ENCODE measurements around the gene MROH7. TPM values are rescaled to one million over a fixed set of nuclear protein-coding genes. Genes with fewer than 3 reads are reported as not detected.

Gene MROH7
- total RNA-seq, 2 experiments from 2014 or later = not detected

DNA sequence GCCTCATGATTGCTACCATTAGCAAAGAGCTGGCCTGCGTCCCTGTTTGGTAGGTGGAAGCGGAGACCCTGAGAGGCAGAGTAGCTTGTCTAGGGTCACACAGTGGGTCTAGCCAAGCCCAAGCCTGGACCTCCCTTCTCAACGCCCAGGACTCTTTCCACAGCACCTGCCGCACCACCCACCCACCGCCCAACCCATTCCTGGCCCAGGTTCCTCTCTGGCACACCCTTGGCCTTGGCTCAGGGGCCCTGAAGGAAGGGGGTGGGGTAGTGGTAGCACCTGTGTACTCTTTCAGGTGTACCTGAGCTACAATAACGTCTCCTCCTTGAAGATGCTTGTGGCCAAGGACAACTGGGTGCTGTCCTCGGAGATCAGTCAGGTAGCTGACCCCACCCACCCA lies 37.5 kb upstream of the MROH7 start:
- H3K4me1 Mint-ChIP-seq (ENCODE audit: low read depth) = peaks cover 14% of the 10 kb centered on the region
- ATAC-seq (no peak), DNase-seq (no peak)
- no peaks in the 10 kb centered on the region for H3K36me3 Mint-ChIP-seq (ENCODE audit: low read depth)
- ChIA-PET POLR2A (no interaction called here), CTCF (interaction anchor here (1.0 kb wide), 1 partner anchor 15 kb away, joined by 3 read pairs; no protein-coding TSS in a partner anchor)
- no peaks in the 10 kb centered on the region for H3K27me3 Mint-ChIP-seq (ENCODE audit: low read depth)
- H3K9me3 Mint-ChIP-seq (ENCODE audit: insufficient read depth) = no peaks in the 10 kb centered on the region
- H3K4me3 Mint-ChIP-seq = no peak overlapping the region
- H3K27ac Mint-ChIP-seq = peak overlapping the region; percentile 76

DNA sequence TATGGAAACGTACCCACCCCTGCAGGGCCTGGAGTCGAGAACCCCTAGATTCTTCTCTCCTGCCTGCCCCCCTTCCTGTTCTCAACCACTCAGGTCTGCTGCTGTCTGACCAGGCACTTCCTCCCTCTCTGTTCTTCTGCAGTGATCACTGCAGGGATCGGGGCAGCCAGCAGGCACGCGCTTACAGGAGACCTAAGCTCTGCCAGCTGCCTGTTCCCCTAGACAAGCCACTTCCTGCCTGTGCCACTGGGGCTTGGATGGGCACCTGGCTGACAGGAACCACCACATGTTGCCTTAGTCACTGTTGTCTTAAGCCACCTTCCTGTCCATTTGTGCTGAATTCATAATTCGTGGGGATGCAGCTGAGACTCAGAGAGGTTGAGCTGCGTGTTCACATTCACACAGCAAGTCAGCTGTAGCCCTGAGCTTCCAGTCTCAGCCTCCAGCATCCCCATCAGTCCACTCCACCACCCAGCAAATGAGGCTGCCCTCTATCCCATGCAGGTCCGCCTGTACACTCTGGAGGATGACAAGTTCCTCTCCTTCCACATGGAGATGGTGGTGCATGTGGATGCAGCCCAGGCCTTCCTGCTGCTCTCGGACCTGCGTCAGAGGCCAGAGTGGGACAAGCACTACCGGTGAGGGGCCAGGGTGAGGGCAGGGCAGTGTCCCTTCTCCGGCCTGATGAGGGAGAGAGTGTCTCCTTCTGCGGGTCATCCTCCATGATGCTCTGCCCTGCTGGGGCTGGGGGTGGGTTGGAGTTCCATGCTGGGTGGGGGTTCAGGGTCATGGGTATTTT lies 36.8 kb upstream of the MROH7 start:
- Mint-ChIP-seq H3K27ac (peak overlapping the region; percentile 76), H3K27me3 (ENCODE audit: low read depth) (no peaks in the 10 kb centered on the region), H3K9me3 (ENCODE audit: insufficient read depth) (no peaks in the 10 kb centered on the region), H3K36me3 (ENCODE audit: low read depth) (no peaks in the 10 kb centered on the region), H3K4me1 (ENCODE audit: low read depth) (peaks cover 14% of the 10 kb centered on the region), H3K4me3 (no peak overlapping the region)
- CTCF ChIA-PET = interaction anchor here (1.0 kb wide), 1 partner anchor 16 kb away, joined by 3 read pairs; no protein-coding TSS in a partner anchor
- ATAC-seq (peak; percentile 89), DNase-seq (peak; percentile 62)
- POLR2A ChIA-PET = no interaction called here

DNA sequence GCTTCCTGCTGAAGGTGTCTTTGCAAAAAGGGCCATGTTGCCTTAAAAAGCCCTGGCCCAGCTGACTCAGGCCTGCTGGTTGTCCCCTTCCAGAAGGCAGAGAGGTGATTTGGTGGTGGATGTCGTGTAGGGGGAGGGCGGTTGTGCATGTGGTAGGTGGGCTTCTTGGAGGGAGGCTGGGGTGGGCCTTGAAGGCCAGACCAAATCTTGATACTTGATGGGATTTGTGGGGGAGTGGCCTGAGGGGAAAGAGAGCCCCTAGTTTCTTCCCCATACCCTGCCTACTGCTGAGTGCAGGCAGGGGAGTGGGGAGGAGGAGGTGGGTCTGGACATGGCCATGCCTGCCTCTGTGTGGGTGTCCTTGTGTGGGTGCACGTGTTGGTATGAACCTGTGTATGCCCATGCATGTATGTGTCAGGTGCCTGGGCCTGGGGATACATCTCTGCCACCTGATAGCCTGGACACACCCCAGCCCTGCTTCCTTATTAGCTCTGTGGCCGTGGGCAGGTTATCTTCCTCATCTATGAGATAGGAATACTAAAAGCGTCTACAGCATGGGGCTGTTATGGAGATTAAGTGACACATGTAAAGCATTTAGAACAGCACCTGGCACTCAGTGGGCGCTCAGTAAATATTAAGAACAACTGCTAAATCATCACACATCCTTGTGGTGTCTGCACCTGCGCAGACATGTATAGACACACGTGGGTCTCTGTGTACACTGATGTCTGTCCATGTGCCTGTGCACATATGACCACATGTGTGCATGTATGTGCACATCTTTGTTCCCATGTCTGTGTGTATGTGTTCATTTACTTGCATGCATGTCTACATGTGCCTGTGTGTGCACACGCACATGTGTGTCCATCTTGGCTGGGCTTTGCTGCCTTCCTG lies 35.2 kb upstream of the MROH7 start:
- H3K4me1 Mint-ChIP-seq (ENCODE audit: low read depth) = peaks cover 14% of the 10 kb centered on the region
- no peak for DNase-seq
- H3K36me3 Mint-ChIP-seq (ENCODE audit: low read depth) = no peaks in the 10 kb centered on the region
- POLR2A ChIA-PET = no interaction called here
- H3K4me3 Mint-ChIP-seq = no peak overlapping the region
- no peaks in the 10 kb centered on the region for H3K9me3 Mint-ChIP-seq (ENCODE audit: insufficient read depth)
- no peaks in the 10 kb centered on the region for H3K27me3 Mint-ChIP-seq (ENCODE audit: low read depth)
- no peak for ATAC-seq
- H3K27ac Mint-ChIP-seq = no peak overlapping the region
- CTCF ChIA-PET = no interaction called here

DNA sequence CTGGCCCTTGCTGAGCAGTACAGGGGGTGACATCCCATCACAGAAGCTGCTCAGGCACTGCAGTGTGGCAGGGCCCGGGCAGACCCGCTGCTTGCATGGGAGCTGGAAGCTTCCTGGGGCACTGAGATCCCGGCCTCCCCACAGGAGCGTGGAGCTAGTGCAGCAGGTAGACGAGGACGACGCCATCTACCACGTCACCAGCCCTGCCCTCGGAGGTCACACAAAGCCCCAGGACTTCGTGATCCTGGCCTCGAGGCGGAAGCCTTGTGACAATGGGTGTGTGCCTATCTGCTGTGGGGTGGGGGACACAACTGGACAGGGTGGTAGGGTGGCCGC lies 34.6 kb upstream of the MROH7 start:
- POLR2A ChIA-PET = no interaction called here
- no peak overlapping the region for H3K27ac Mint-ChIP-seq
- CTCF ChIA-PET = no interaction called here
- DNase-seq = no peak
- H3K36me3 Mint-ChIP-seq (ENCODE audit: low read depth) = no peaks in the 10 kb centered on the region
- ATAC-seq = no peak
- peaks cover 14% of the 10 kb centered on the region for H3K4me1 Mint-ChIP-seq (ENCODE audit: low read depth)
- no peaks in the 10 kb centered on the region for H3K9me3 Mint-ChIP-seq (ENCODE audit: insufficient read depth)
- H3K4me3 Mint-ChIP-seq = no peak overlapping the region
- H3K27me3 Mint-ChIP-seq (ENCODE audit: low read depth) = no peaks in the 10 kb centered on the region

DNA sequence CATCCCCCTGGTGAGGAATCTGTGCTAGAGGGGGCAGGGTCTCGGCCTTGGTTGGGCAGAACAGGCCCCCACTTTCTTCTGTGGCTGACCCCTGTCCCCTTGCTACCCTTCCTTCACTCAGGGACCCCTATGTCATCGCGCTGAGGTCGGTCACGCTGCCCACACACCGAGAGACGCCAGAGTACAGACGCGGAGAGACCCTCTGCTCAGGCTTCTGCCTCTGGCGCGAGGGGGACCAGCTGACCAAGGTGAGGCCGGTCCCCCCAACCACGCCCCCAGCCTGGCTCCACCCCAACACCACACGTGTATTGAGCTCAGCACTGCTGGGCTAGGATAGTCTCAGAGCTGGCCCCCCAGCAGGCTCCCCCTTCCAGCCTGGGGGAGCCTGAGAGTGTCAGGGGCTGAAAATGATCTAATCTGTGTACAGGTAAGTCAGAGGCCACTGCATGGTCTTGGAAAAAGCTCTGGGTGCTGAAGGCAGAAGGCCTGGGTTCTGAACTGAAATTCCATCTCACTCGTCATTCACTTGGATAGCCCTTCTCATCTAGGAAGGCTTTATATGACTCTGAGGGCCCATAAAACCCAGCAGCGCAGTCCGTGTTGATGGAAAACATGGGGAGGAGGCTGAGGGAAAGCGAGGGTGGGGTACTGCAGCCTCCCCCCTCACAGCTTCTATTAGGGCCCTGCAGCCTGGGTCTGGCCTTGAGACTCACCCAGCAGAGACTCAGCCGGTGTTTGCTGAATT lies 33.6 kb upstream of the MROH7 start:
- no peak overlapping the region for H3K27ac Mint-ChIP-seq
- DNase-seq (no peak), ATAC-seq (no peak)
- ChIA-PET POLR2A (no interaction called here), CTCF (no interaction called here)
- no peaks in the 10 kb centered on the region for H3K27me3 Mint-ChIP-seq (ENCODE audit: low read depth)
- no peaks in the 10 kb centered on the region for H3K9me3 Mint-ChIP-seq (ENCODE audit: insufficient read depth)
- peaks cover 14% of the 10 kb centered on the region for H3K4me1 Mint-ChIP-seq (ENCODE audit: low read depth)
- no peaks in the 10 kb centered on the region for H3K36me3 Mint-ChIP-seq (ENCODE audit: low read depth)
- no peak overlapping the region for H3K4me3 Mint-ChIP-seq

DNA sequence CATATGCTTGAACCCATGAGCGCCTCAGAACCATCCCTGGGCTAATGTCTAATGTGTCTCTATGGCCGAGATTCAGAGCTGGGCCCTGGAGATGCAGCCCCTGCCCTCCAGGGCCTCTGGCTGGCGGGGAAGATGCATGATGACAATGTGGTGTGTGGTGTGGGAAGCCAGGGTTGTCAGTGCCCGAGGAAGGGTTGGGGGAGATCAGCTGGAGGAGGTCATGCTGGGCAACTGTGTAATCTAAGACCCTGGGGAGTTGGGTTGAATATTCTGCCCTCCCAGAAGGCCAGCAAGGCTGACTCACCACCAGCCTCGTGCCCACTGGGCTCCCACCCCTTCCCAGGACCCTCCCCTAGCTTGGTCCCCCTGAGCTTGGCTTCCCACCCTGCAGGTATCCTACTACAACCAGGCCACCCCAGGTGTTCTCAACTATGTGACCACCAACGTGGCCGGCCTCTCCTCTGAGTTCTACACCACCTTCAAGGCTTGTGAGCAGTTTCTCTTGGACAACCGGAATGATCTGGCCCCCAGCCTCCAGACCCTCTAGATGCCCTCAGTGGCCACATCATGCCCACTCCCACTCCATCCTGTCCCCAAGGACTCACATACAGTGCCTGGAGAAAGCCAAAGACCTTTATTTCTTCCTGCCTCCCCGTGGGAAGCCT lies 32.9 kb upstream of the MROH7 start:
- Mint-ChIP-seq H3K4me3 (no peak overlapping the region), H3K9me3 (ENCODE audit: insufficient read depth) (no peaks in the 10 kb centered on the region), H3K27me3 (ENCODE audit: low read depth) (no peaks in the 10 kb centered on the region), H3K36me3 (ENCODE audit: low read depth) (no peaks in the 10 kb centered on the region), H3K4me1 (ENCODE audit: low read depth) (peaks cover 14% of the 10 kb centered on the region), H3K27ac (no peak overlapping the region)
- ChIA-PET POLR2A (no interaction called here), CTCF (no interaction called here)
- ATAC-seq = no peak
- no peak for DNase-seq

DNA sequence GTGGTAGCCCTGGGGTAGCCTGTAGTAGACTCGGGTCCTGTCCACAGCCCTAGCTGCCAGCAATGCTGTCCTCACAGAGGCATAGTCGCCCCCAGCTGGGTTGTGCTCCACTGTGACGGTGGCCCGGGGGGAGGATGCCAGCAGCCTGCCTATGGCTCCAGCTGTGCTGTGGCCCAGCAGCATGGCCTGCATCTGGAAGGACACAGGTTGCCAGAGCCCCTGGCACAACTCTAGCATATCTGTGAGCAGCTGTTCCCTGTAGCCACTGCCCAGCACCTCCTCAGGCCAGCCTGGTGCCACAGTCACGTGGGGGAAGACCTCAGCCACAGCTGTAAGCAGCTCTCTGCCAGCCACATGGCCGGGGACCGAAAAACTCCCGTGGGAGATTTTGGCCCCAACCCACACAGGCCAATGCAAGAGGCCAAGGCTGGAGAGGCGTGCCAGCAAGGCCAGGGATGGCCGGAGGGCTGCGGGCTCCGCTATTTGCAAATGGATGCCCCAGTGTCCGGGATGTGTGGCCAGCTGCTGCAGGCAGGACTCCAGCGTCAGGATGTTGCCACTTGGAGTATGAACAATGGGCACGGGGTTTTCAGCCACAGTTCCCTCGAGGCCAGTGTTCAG lies 32.2 kb upstream of the MROH7 start:
- no peak overlapping the region for H3K27ac Mint-ChIP-seq
- no peaks in the 10 kb centered on the region for H3K27me3 Mint-ChIP-seq (ENCODE audit: low read depth)
- ChIA-PET POLR2A (no interaction called here), CTCF (no interaction called here)
- no peak overlapping the region for H3K4me3 Mint-ChIP-seq
- DNase-seq (no peak), ATAC-seq (no peak)
- H3K4me1 Mint-ChIP-seq (ENCODE audit: low read depth) = peaks cover 11% of the 10 kb centered on the region
- no peaks in the 10 kb centered on the region for H3K36me3 Mint-ChIP-seq (ENCODE audit: low read depth)
- no peaks in the 10 kb centered on the region for H3K9me3 Mint-ChIP-seq (ENCODE audit: insufficient read depth)

GRCh38 chr1:54610048-54610447 lies 31.5 kb upstream of the MROH7 start:
- DNase-seq (no peak), ATAC-seq (no peak)
- Mint-ChIP-seq H3K4me1 (ENCODE audit: low read depth) (peaks cover 5% of the 10 kb centered on the region), H3K9me3 (ENCODE audit: insufficient read depth) (no peaks in the 10 kb centered on the region), H3K4me3 (no peak overlapping the region), H3K27me3 (ENCODE audit: low read depth) (peaks cover under 1% of the 10 kb centered on the region), H3K36me3 (ENCODE audit: low read depth) (no peaks in the 10 kb centered on the region), H3K27ac (no peak overlapping the region)
- POLR2A ChIA-PET = interaction anchor here (0.6 kb wide), 1 partner anchor 183 kb away, joined by 3 read pairs; no protein-coding TSS in a partner anchor
- CTCF ChIA-PET = no interaction called here

- CTCF ChIA-PET = no interaction called here
These were observed 30.7 kb upstream of the MROH7 start for GRCh38 chr1:54610601-54611580.

GRCh38 chr1:54611621-54612020 lies 30.0 kb upstream of the MROH7 start:
- Mint-ChIP-seq H3K4me3 (no peak overlapping the region), H3K36me3 (ENCODE audit: low read depth) (no peaks in the 10 kb centered on the region), H3K27me3 (ENCODE audit: low read depth) (peaks cover 3% of the 10 kb centered on the region), H3K27ac (no peak overlapping the region), H3K4me1 (ENCODE audit: low read depth) (no peaks in the 10 kb centered on the region), H3K9me3 (ENCODE audit: insufficient read depth) (no peaks in the 10 kb centered on the region)
- DNase-seq (no peak), ATAC-seq (no peak)
- CTCF ChIA-PET = no interaction called here
- POLR2A ChIA-PET = no interaction called here

More at GRCh38 chr1:54610601-54611580, 30.7 kb upstream of the MROH7 start:
- POLR2A ChIA-PET = interaction anchor here (0.6 kb wide), 1 partner anchor 184 kb away, joined by 3 read pairs; no protein-coding TSS in a partner anchor
- Mint-ChIP-seq H3K9me3 (ENCODE audit: insufficient read depth) (no peaks in the 10 kb centered on the region), H3K4me3 (no peak overlapping the region), H3K27ac (no peak overlapping the region), H3K27me3 (ENCODE audit: low read depth) (peaks cover 3% of the 10 kb centered on the region), H3K36me3 (ENCODE audit: low read depth) (no peaks in the 10 kb centered on the region), H3K4me1 (ENCODE audit: low read depth) (no peaks in the 10 kb centered on the region)
- ATAC-seq (no peak), DNase-seq (no peak)
